OCI-M1 (cell line): ENCODE measurements around the gene NBDY.
"Not testable (repeated sequence)": the region's sequence is repeated elsewhere in the genome, so short reads cannot be mapped to it uniquely, and the experiment has no call there.

Experiments used
- DNase-seq: peaks from one replicate; lab custom pipeline; 2025; lab: John Stamatoyannopoulos, UW

NBDY gene

DNA sequence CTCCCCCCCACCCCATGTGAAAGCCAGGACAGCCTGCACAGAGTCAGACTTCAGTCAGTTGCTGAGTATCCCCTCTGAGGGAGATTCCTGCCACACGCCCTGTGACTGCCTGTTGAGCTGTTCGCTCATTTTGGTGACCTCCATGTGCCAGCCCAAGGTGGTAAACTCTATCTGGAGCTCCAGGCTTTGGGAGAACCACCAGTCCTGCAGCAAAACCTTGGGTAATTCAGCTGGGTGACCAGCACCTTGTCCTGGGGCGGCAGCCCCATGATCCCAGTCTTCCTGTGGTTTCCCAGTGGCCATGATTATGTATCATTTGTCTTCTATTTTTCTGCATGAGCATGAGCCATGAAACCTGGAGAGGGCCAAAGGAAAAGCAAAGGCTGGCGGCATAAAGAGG is 73.4 kb downstream of the NBDY start:
- DNase-seq, result no peak

DNA sequence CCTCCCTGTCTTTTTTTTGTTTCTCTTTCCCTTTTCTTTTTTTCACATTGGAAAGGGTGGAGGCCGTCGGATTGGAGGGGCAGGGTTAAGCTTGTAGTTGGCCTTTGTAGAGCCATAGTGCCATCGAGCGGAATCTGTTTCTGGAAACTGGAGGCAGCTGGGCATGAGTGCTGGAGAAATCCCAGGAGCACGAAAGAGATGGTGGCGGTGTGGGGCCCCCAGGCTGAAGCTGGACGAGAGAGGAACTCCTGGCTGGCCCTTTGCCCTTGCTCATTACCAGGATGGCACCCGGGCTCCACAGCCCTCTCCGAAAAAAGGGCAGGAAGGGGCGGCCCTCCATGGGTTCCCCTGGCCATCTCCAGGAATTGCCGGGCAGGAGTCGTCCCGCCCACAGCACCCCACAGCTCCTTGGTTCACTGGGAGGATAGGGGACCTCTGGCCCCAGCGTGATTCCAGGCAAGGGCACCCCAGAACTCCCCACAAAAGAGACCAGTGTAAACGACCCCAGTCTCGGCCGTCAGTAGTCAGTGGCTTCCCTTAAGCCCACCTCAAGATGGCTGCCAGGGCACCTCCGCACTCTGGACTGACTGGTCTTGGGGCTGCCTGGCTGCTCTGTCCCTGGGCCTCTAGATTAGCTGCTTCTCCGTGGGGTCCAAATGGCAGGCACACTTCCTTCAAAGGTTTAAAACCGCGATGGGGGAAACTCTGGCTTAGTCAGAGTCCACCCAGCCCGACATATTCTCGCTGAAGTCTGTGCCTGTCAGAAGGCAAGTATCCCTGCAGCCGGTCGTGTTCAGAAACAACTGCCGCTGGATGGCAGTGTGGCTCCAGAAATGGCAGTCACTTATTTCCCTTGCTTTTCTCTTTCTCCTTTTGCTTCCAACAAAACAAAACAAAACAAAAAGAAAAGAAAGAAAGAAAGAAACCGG is 74.1 kb downstream of the NBDY start:
- DNase-seq, result peak; percentile 60

DNA sequence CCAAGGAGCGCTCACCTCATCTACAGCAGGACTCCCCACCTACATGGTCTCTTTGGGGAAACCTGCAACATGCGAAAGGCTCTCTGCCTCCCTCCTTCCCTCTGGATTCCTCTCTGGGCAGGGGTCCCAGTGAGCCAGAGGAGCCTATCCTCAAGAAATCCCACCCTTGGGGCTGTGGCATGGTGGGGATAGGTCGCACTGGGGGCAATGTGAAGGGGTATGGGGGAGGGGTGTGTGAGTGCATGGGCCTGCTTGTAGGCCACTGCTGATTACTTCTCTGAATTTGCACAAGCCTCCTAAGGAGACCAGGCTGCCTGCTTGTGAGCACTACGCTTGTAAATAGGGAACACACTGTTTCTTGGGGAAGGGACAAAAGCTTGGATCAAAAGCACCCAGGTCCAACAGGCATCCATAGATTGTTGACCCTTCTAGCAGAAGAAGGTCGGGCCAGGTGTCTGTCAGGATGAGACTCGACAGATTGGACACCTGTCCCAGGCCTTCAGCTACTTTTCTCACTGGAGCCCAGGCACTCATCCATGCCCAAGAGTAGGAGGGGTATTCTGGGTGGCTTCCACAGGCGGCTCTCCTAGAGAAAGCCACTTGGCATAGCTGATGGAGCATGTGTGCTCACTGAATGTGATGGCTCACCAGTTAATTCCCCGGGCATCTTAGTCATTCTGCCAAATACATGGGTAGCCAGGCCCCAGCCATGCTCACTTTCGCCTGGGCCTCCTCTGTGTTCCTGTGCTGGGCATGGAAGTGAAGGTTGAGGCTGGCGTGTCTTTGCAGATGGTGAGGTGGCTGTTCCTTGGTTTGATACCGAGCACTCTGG is 75.0 kb downstream of the NBDY start:
- no peak for DNase-seq

DNA sequence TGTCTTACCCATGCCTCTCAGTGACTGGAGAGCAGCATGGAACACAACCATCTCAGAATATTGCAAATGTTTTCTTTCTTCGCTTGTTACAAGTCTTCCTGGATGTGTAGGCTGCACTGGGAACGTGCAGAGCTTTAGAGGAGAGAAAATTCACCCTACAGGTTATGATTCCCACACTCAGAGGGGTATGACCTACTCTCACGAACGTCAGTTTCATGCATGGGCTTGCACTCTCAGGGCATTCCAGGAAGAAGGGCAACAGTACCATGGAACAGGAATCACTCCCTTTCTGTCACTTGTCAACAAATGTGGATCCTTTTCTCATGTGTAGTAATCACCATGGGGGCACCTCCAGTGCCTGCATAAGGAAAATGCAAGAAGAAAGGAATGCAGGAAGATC is 75.8 kb downstream of the NBDY start:
- DNase-seq, result no peak

DNA sequence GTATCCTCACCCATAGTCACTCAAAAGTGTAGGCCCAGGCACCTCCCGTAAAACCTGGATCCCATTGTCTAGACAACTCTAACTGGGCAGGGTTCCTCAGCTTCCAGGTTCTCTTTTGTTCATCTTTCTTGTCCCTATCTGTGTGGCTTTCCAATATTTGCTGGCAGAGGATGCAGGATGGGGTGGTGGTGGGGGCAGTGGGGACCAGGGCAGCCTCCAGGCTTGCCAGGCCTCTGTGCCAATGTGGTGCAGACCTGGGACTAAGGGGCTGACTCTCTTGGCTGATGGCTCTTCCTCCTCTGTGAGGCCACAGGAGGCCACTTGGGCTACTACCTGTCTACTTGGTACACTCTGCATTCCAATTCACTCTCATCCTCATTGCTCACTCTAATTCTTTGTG is 76.4 kb downstream of the NBDY start:
- no peak for DNase-seq

DNA sequence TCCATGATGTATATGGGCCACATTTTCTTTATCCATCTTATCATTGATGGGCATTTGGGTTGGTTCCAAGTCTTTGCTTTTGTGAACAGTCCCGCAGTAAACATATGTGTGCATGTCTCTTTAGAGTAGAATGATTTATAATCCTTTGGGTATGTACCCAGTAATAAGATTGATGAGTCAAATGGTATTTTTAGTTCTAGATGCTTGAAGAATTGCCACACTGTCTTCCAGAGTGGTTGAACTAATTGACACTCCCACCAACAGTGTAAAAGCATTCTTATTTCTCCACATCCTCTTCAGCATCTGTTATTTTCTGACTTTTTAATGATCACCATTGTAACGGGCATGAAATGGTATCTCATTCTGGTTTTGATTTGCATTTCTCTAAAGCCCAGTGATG is 77.1 kb downstream of the NBDY start:
- not testable (repeated sequence) for DNase-seq

DNA sequence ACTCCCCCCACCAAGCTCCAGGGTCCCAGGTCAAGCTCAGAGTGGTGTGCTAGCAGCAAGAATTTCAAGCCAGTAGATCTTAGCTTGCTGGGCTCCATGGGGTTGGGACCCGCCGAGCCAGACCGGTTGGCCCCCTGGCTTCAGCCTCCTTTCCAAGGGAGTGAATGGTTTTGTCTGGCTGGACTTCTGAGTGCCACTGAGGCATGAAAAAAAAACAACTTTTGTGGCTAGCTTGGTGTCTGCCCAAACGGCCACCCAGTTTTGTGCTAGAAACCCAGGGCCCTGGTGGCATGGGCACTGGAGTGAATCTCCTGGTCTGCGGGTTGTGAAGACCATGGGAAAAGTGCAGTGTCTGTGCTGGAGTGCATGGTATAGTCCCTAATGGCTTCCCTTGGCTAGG is 82.6 kb downstream of the NBDY start:
- no peak for DNase-seq

DNA sequence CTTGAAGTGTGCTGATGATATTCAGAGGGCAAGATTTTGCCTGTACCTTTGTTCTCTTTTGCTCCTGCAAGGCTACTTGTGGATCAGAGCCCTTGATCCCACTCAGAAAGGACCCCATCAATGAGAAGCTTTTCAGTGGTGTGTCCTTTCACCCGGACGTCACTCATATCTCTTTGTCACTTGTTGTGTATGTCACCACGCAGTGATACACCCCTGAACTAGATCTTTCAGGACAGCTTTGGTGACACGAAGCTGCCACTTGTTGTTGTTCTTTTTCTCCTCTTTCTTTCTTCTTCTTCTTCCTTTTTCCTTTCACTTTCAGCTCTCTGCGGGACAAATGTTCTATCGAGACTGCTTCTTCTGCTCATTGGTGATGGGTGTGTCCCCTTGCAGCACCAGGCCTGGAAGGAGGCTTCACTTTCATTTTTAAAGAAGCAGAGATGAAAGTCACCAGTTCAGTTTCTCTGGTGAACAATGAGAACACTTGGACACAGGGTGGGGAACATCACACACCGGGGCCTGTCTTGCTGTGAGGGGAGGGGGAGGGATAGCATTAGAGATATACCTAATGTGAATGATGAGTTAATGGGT is 83.6 kb downstream of the NBDY start:
- DNase-seq, result peak; percentile 83

DNA sequence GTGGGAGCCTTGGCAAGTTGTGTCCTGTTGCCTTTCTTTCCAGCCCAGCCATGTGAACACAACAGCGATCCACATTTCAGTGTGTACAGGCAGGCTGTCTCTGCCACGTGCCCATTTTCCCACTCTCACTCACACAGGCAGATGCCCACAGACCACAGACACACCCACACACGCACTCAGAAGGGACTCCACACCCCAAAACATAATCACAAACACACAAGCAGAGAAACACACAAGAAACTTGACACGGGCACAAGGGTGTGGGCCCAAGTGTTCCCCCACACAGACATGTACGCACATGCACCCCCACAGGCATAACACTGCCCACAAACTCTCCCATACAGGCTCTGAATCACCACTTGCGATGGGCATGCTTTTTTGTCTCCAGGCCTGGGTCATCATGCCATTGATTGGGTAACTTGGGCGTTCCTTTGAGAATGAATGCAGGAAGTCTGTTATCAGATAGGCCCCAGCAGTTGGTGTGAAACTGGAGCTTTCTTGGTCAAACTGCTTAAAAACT is 84.3 kb downstream of the NBDY start:
- DNase-seq, result peak; percentile 83

DNA sequence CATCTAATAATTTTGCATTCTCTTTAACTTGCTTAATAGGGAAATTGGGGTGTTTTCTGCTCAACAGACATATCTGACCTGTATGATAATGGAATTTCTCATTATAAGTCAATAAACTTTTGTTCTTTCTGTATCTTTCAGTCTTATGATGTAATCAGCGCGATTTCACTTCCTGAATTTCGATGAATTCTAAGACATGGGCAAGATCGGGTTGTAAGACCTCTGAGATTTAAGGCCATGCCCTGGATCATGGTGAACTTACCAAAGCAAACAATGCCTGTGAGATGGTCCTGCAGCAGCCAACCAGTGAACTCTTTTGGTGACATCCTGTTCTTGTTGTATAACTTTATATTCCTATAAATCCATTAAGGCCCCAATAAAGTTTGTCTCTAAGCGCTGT is 88.1 kb downstream of the NBDY start:
- no peak for DNase-seq

DNA sequence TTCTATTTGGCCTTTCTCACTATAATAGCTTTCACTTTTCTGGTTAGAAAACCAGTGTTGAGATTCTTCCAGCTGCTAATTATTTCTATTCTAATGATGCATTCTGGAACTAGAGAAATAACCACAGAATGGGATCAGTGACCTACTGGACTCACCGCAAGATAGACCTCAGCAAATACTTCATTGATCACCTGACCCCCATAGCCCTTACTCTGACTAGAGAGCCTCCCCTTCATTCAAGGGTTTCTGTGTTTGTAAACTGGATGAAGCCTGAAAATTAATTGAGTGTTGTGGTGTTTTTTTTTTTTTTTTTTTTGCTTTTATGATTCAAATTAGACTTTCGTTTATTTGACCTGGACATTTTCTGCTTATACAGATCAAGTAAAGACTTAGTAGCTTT is 97.0 kb downstream of the NBDY start:
- DNase-seq, result no peak

DNA sequence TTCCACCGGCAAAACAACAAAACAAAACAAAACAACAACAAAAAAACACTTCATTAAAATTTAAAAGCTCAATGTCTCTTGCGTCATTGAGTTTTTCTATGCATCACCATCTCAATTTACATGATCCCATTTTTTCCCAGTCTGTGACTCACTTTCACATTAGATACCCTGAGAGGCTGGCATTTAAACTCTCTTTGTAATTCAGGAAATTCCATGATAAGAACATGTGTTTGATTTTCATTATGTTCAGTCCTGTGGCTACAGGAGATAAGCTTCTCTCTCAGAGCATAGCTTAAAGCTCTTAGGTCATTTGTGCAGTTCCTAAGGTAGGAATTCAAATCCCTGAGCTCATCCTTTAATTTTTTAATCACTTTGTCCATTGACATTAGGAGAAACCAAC is 104.6 kb downstream of the NBDY start:
- no peak for DNase-seq

DNA sequence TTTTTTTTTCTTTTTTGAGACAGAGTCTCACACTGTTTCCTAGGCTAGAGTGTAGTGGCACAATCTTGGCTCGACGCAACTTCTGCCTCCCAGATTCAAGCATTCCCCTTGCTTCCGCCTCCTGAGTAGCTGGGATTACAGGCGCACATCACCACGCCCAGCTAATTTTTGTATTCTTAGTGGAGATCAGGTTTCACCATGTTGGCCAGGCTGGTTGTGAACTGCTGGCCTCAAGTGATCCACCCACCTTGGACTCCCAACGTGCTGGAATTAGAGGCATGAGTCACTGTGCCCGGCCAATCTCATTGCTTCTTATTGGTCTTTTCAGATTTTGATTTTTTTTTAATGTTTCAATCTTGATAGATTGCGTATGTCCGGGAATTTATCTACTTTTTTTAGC is 124.4 kb downstream of the NBDY start:
- no peak for DNase-seq

DNA sequence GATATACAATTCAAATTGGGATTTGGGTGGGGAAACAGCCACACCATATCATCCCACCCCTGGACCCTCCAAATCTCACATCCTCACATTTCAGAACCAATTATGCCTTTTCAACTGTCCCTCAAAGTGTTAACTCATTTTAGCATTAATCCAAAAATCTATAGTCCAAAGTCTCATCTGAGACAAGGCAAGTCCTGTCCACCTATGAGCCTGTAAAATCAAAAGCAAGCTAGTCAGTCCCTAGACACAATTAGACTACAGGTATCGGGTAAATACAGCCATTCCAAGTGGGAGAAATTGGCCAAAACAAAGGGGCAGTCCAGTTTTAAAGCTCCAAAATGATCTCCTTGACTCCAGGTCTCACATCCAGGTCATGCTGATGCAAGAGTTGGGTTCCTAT is 128.0 kb downstream of the NBDY start:
- no peak for DNase-seq

DNA sequence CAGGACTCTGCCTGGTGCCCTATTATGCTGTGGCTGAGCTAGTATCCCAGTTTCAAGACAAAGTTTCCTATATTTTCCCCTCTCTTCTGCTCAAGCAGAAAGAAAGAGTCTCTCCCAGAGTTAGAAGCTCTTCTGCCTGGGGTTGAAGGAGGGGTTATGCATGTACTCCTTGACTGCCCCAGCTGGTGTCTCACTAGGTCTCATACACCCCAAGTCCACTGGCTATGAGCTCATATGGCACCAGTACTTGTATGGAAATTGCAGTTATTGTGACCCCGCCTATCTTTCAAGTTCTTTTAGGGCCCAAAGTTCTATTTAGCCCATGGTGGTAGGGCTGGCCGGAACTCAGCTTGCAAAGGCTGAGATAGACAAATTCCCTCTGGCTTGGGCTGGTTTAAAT is 131.8 kb downstream of the NBDY start:
- DNase-seq, result no peak
